Osteoblast (primary cell): Measurements from ENCODE around the gene PNPLA3. TPM values are rescaled to one million over a fixed set of nuclear protein-coding genes. Genes with fewer than 3 reads are reported as not detected.

Experiments used
- DNase-seq: peaks from one replicate; pipeline ENCODE4 v3.0.0; 2011; ENCODE audit warnings: low spot score, mixed read lengths; ENCODE audit not compliant: insufficient read length; ENCODE audit errors: missing footprints
- H2AFZ ChIP-seq: 2 replicates; pipeline ENCODE4 v1.6.0; 2011; ENCODE audit warnings: mild to moderate bottlenecking, low read length
- H3K27ac ChIP-seq: 2 replicates; pipeline ENCODE4 v1.5.1; 2011; ENCODE audit warnings: mild to moderate bottlenecking, low read depth, low read length, moderate library complexity
- H3K27me3 ChIP-seq: 2 replicates; pipeline ENCODE4 v1.6.0; 2012; ENCODE audit warnings: mild to moderate bottlenecking, control low read depth, inconsistent platforms, low read length, moderate library complexity; ENCODE audit not compliant: insufficient read depth
- H3K36me3 ChIP-seq: 2 replicates; pipeline ENCODE4 v1.5.1; 2011; ENCODE audit warnings: mild to moderate bottlenecking, low read length, control low read depth, moderate library complexity; ENCODE audit not compliant: insufficient read depth
- H3K4me1 ChIP-seq: 2 replicates; pipeline ENCODE4 v1.5.1; 2011; ENCODE audit warnings: mild to moderate bottlenecking, low read length, control low read depth, moderate library complexity; ENCODE audit not compliant: insufficient read depth
- H3K4me2 ChIP-seq: 2 replicates; pipeline ENCODE4 v1.6.0; 2011; ENCODE audit warnings: mild to moderate bottlenecking, low read length; ENCODE audit not compliant: insufficient read depth
- H3K4me3 ChIP-seq: fragments of 200-600 bp; sonication (generic); 3 replicates; pipeline ENCODE4 v1.5.1; 2012; ENCODE audit warnings: mild to moderate bottlenecking, low read length, inconsistent platforms; ENCODE audit not compliant: insufficient read depth
- H3K79me2 ChIP-seq: 2 replicates; pipeline ENCODE4 v1.6.0; 2012; ENCODE audit warnings: mild to moderate bottlenecking, low read length, control low read depth, inconsistent platforms; ENCODE audit not compliant: insufficient read depth
- H3K9me3 ChIP-seq: 2 replicates; pipeline ENCODE4 v1.5.1; 2011; ENCODE audit warnings: low read depth, low read length, control low read depth
- H4K20me1 ChIP-seq: 2 replicates; pipeline ENCODE4 v1.6.0; 2012; ENCODE audit warnings: mild to moderate bottlenecking, low read length, control low read depth; ENCODE audit not compliant: insufficient read depth
- CTCF ChIP-seq: IDR thresholded peaks from 2 replicates; pipeline ENCODE4 v1.5.1; 2011; ENCODE audit warnings: mild to moderate bottlenecking, low read depth, low read length, moderate library complexity; ENCODE audit errors: extremely low read depth
- total RNA-seq: library from RNA; depleted of rRNA; stranded (reverse); fragments of >200 nt; gene quantifications from 2 replicates; pipeline ENCODE4 v1.2.3, GENCODE V29; 2012

Gene PNPLA3
- total RNA-seq, 1 donor = 8.3 TPM

GRCh38 chr22:43926349-43926710 is 2.7 kb downstream of the PNPLA3 start:
- no peak for TF ChIP-seq CTCF
- no peaks in the 10 kb centered on the region for H3K9me3 ChIP-seq
- DNase-seq = no peak
- H3K4me1 ChIP-seq = peaks cover 15% of the 10 kb centered on the region
- peaks cover 15% of the 10 kb centered on the region for H4K20me1 ChIP-seq
- H3K27ac ChIP-seq = no peak overlapping the region
- H3K4me2 ChIP-seq = no peak overlapping the region
- no peaks in the 10 kb centered on the region for H3K27me3 ChIP-seq
- H3K79me2 ChIP-seq = peaks cover 15% of the 10 kb centered on the region
- no peak overlapping the region for H2AFZ ChIP-seq
- H3K36me3 ChIP-seq = peaks cover 18% of the 10 kb centered on the region
- no peak overlapping the region for H3K4me3 ChIP-seq

GRCh38 chr22:43928468-43928867 is 4.9 kb downstream of the PNPLA3 start:
- Histone ChIP-seq H3K36me3 (peaks cover 28% of the 10 kb centered on the region), H3K4me1 (no peaks in the 10 kb centered on the region), H3K79me2 (peaks cover 15% of the 10 kb centered on the region), H2AFZ (no peak overlapping the region), H3K4me2 (no peak overlapping the region), H3K27me3 (no peaks in the 10 kb centered on the region), H3K4me3 (no peak overlapping the region), H4K20me1 (peaks cover 20% of the 10 kb centered on the region), H3K27ac (no peak overlapping the region), H3K9me3 (no peaks in the 10 kb centered on the region)
- TF ChIP-seq CTCF = no peak
- peak; percentile 34 for DNase-seq

GRCh38 chr22:43928908-43929307 is 5.3 kb downstream of the PNPLA3 start:
- Histone ChIP-seq H3K4me2 (no peak overlapping the region), H4K20me1 (peaks cover 20% of the 10 kb centered on the region), H3K4me1 (no peaks in the 10 kb centered on the region), H3K9me3 (no peaks in the 10 kb centered on the region), H2AFZ (no peak overlapping the region), H3K36me3 (peaks cover 28% of the 10 kb centered on the region), H3K4me3 (no peak overlapping the region), H3K27me3 (no peaks in the 10 kb centered on the region), H3K79me2 (peaks cover 13% of the 10 kb centered on the region), H3K27ac (no peak overlapping the region)
- TF ChIP-seq CTCF = no peak
- no peak for DNase-seq

GRCh38 chr22:43931771-43932170 is 8.2 kb downstream of the PNPLA3 start:
- Histone ChIP-seq H3K27me3 (no peaks in the 10 kb centered on the region), H3K4me2 (no peak overlapping the region), H3K27ac (no peak overlapping the region), H4K20me1 (peaks cover 4% of the 10 kb centered on the region), H3K36me3 (peaks cover 31% of the 10 kb centered on the region), H3K4me1 (no peaks in the 10 kb centered on the region), H3K79me2 (no peaks in the 10 kb centered on the region), H3K4me3 (no peak overlapping the region), H3K9me3 (no peaks in the 10 kb centered on the region), H2AFZ (no peak overlapping the region)
- no peak for DNase-seq
- no peak for TF ChIP-seq CTCF
